K562 (cell line): Measurements from ENCODE around the gene ZNF358. TPM values are rescaled to one million over a fixed set of nuclear protein-coding genes. Genes with fewer than 3 reads are reported as not detected.

Experiments
- ATAC-seq: fragments of 200-7000 bp; cut with Tn5 transposase; 3 replicates; pipeline ENCODE4 v1.9.1; 2020; ENCODE audit warnings: moderate library complexity
- BruUV-seq: library from RNA; stranded (reverse); fragments of 400-500 nt; replicated peaks from 2 replicates; lab custom pipeline; 2021; lab: Mats Ljungman, UMichigan
- CTCF ChIA-PET: fragments of 300-600 bp; formaldehyde crosslinking; extraction: SDS; loops from one replicate; lab custom pipeline; 2021; ENCODE audit warnings: low intra/inter-chr PET ratio; lab: Yijun Ruan, JAX
- POLR2A ChIA-PET: fragments of 300-600, 350-650 bp; sonication (Branson Sonifier 250); formaldehyde crosslinking; extraction: SDS; loops from one replicate; lab custom pipeline; 2021; ENCODE audit warnings: antibody characterized with exemption, inconsistent platforms; lab: Yijun Ruan, JAX
- DNase-seq, 4 experiments: peaks; one replicate each; pipeline versions ENCODE4 v3.0.0 to v3.0.0-alpha.2; 2011 to 2018; ENCODE audit warnings: low spot score in 3 of 4, mixed read lengths in 3 of 4; ENCODE audit errors: extremely low read depth in 1 of 4
- FAIRE-seq: peaks from 2 replicates; lab custom pipeline; 2011; peaks lifted over from hg19 to GRCh38; lab: Jason Lieb, UNC
- H2AFZ ChIP-seq: 2 replicates; pipeline ENCODE4 v1.6.0; 2011; ENCODE audit warnings: low read depth, low read length, control low read depth, inconsistent platforms
- H3K27ac ChIP-seq: fragments of 200-600 bp; 3 replicates; pipeline ENCODE4 v1.8.0; 2011; ENCODE audit warnings: low read depth, mild to moderate bottlenecking, control low read depth, inconsistent platforms, low read length, moderate library complexity, mixed read lengths; ENCODE audit errors: extremely low read depth
- H3K27me3 ChIP-seq, 2 experiments: fragments of 300-600 bp in 1 of 2; 2 replicates in 1 of 2; 3 replicates in 1 of 2; pipeline versions ENCODE4 v1.6.0 to v1.8.0; 2011; ENCODE audit warnings: inconsistent platforms in 2 of 2, low read length in 2 of 2, mild to moderate bottlenecking in 1 of 2, mixed read lengths in 1 of 2, moderate library complexity in 1 of 2; ENCODE audit not compliant: control insufficient read depth in 2 of 2, insufficient read depth in 2 of 2
- H3K36me3 ChIP-seq: fragments of 300-600 bp; 3 replicates; pipeline ENCODE4 v1.8.0; 2011; ENCODE audit warnings: mild to moderate bottlenecking, low read length, inconsistent platforms; ENCODE audit not compliant: control insufficient read depth, insufficient read depth
- H3K4me1 ChIP-seq, 2 experiments: fragments of 200-600 bp in 1 of 2; replicated peaks in 1 of 2; 2 replicates in 1 of 2; 3 replicates in 1 of 2; pipeline versions ENCODE4 v1.5.1 to v1.8.0; 2011; ENCODE audit warnings: inconsistent platforms in 2 of 2, low read length in 2 of 2, mild to moderate bottlenecking in 1 of 2, mixed read lengths in 1 of 2, moderate library complexity in 1 of 2; ENCODE audit not compliant: control insufficient read depth in 2 of 2, insufficient read depth in 2 of 2
- H3K4me2 ChIP-seq: 2 replicates; pipeline ENCODE4 v1.6.1; 2011; ENCODE audit warnings: low read length, control low read depth, inconsistent platforms, mixed read lengths; ENCODE audit not compliant: insufficient read depth
- H3K4me3 ChIP-seq: fragments of 200-600 bp; sonication (generic), shearing (Covaris generic); 2 replicates; pipeline ENCODE4 v1.5.1; 2016; ENCODE audit warnings: control low read depth, inconsistent platforms
- H3K79me2 ChIP-seq: fragments of 200-600 bp; 3 replicates; pipeline ENCODE4 v1.8.0; 2011; ENCODE audit warnings: low read length, inconsistent platforms; ENCODE audit not compliant: control insufficient read depth, insufficient read depth
- H3K9ac ChIP-seq, 2 experiments: 2 replicates each; pipeline versions ENCODE4 v1.6.0 to v1.6.1; 2011; ENCODE audit warnings: low read depth in 2 of 2, low read length in 2 of 2, control low read depth in 1 of 2, inconsistent platforms in 1 of 2, mild to moderate bottlenecking in 1 of 2, mixed read lengths in 1 of 2; ENCODE audit not compliant: insufficient read depth in 1 of 2
- H3K9me1 ChIP-seq: one replicate; pipeline ENCODE4 v1.6.0; 2011; ENCODE audit warnings: inconsistent platforms, mild to moderate bottlenecking, low read length, moderate library complexity; ENCODE audit not compliant: control insufficient read depth, insufficient read depth
- H3K9me3 ChIP-seq: replicated peaks from 2 replicates; pipeline ENCODE4 v1.5.1; 2011; ENCODE audit warnings: low read depth, low read length, inconsistent platforms; ENCODE audit not compliant: control insufficient read depth, insufficient read depth
- H4K20me1 ChIP-seq: replicated peaks from 2 replicates; pipeline ENCODE4 v1.6.1; 2011; ENCODE audit warnings: low read length, inconsistent platforms, mixed read lengths; ENCODE audit not compliant: control insufficient read depth, insufficient read depth
- MXI1 ChIP-seq: IDR thresholded peaks from 2 replicates; pipeline ENCODE4 v1.6.1; 2011; ENCODE audit warnings: low read depth, mild to moderate bottlenecking, improper control_type of control experiment, low read length
- MYNN ChIP-seq, 2 experiments: sonication (generic); formaldehyde crosslinking in 1 of 2; IDR thresholded peaks; 2 replicates each; pipeline versions ENCODE4 v1.5.0 to v1.6.1; 2016 to 2020; ENCODE audit warnings: antibody characterized with exemption in 1 of 2, missing genetic modification reagents in 1 of 2
- RBM17 ChIP-seq: fragments of 200-400 bp; formaldehyde crosslinking; IDR thresholded peaks from 2 replicates; pipeline ENCODE4 v1.6.1; 2017; ENCODE audit warnings: low read depth, mild to moderate bottlenecking, low read length, borderline replicate concordance
- ZC3H8 ChIP-seq: fragments of 450-650 bp; IDR thresholded peaks from 2 replicates; pipeline ENCODE4 v1.6.1; 2017
- WGBS: fragments of 100-300 bp; shearing (Covaris generic); methylation state at CpG from one replicate; pipeline ENCODE4 v1.1.6; 2016; ENCODE audit warnings: low coverage, mixed read lengths; ENCODE audit not compliant: insufficient coverage; ENCODE audit errors: missing lambda C conversion rate; 5-methylcytosine and 5-hydroxymethylcytosine counted together
- in situ Hi-C: fragments of 300-500 bp; cut with MboI; formaldehyde crosslinking; loops from 4 replicates; pipeline ENCODE4 v1.15.0; 2018; ENCODE audit warnings: inconsistent platforms, mixed read lengths
- intact Hi-C: fragments of 100-400 bp; cut with micrococcal nuclease; formaldehyde crosslinking; loops from 2 replicates; pipeline ENCODE4 v1.14.2; 2022
- polyA plus RNA-seq, 8 experiments: library from polyadenylated mRNA; depleted of rRNA in 4 of 8; stranded (reverse) in 5 of 8; unstranded in 3 of 8; fragments of >200 nt; fragmentation: Nextera tagmentation in 2 of 8; fragmentation: Illumina TruSeq in 1 of 8; extraction: Ambion mirVana in 2 of 8; extraction: Trizol in 1 of 8; gene quantifications; 2 replicates each; pipeline versions ENCODE4 v1.2.1 to v1.2.3, GENCODE V29; 2011 to 2014; ENCODE audit warnings: inconsistent platforms in 1 of 8, missing spikeins in 1 of 8
- total RNA-seq, 7 experiments: library from RNA; depleted of rRNA in 6 of 7; stranded (reverse); fragments of >200 nt in 6 of 7; fragmentation: Illumina TruSeq in 2 of 7; extraction: Trizol in 2 of 7; gene quantifications; 2 replicates each; pipeline versions ENCODE4 v1.2.1 to v1.2.3, GENCODE V29; 2011 to 2021; ENCODE audit warnings: low replicate concordance in 1 of 7
- TF ChIP-seq, protein P1 (sequence below): fragments of 250-450 bp; sonication (Bioruptor Pico); IDR thresholded peaks from 2 replicates; pipeline ENCODE4 v1.5.0; 2020; ENCODE audit warnings: mild to moderate bottlenecking
- TF ChIP-seq, protein P2 (sequence below), 2 experiments: fragments of 450-650 bp; formaldehyde crosslinking in 1 of 2; IDR thresholded peaks; 2 replicates each; pipeline versions ENCODE4 v1.4.0 to v1.6.1; 2014 to 2020; ENCODE audit warnings: mild to moderate bottlenecking in 2 of 2, borderline replicate concordance in 1 of 2, low read depth in 1 of 2
- TF ChIP-seq, protein P3 (sequence below): fragments of 450-650 bp; formaldehyde crosslinking; IDR thresholded peaks from 2 replicates; pipeline ENCODE4 v1.4.0; 2022; ENCODE audit warnings: mild to moderate bottlenecking, moderate library complexity

The ZNF358 gene
- total and polyA plus RNA-seq, 9 of the 15 experiments (the other 6 are each of a cell fraction or from before 2014, with no cell fraction given), result 0.04 to 17.2 (median 4.9) TPM

DNA sequence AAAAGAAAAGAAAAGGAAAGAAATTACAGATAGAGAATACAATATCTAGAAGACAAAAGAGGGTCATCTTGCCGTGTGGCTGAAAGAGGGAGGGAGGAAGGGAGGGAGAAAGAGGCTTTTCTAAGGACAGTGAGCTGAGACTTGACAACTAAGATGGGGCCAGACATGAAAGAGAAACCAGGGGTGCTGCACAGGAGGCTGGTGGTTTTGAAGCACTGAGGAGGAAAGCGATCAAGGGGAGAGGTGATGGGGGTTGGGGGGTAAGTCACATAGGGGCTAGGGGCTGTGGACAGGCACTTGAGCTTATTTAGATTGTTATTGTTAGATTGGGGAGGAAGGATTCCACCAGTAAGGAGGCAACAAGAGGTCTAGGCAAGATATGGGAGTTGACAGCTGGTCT is 36.9 kb downstream of the ZNF358 start:
- H3K9ac ChIP-seq, result no peak overlapping the region
- 0 out of 2 replicates have a peak, but pooled peaks cover 3% of the 10 kb centered on the region for H3K9me3 ChIP-seq
- H3K27me3 ChIP-seq, result no peaks in the 10 kb centered on the region
- TF ChIP-seq MXI1, result no peak
- no peak for TF ChIP-seq MYNN (IDR thresholded peaks at IDR 0.05)
- no peak for TF ChIP-seq MYNN (CRISPR knock-in tag; IDR thresholded peaks at IDR 0.05)
- TF ChIP-seq ZC3H8, result no peak
- TF ChIP-seq, protein P1, sequence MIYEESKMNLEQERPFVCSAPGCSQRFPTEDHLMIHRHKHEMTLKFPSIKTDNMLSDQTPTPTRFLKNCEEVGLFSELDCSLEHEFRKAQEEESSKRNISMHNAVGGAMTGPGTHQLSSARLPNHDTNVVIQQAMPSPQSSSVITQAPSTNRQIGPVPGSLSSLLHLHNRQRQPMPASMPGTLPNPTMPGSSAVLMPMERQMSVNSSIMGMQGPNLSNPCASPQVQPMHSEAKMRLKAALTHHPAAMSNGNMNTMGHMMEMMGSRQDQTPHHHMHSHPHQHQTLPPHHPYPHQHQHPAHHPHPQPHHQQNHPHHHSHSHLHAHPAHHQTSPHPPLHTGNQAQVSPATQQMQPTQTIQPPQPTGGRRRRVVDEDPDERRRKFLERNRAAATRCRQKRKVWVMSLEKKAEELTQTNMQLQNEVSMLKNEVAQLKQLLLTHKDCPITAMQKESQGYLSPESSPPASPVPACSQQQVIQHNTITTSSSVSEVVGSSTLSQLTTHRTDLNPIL (CRISPR knock-in tag), result no peak
- TF ChIP-seq, protein P2, sequence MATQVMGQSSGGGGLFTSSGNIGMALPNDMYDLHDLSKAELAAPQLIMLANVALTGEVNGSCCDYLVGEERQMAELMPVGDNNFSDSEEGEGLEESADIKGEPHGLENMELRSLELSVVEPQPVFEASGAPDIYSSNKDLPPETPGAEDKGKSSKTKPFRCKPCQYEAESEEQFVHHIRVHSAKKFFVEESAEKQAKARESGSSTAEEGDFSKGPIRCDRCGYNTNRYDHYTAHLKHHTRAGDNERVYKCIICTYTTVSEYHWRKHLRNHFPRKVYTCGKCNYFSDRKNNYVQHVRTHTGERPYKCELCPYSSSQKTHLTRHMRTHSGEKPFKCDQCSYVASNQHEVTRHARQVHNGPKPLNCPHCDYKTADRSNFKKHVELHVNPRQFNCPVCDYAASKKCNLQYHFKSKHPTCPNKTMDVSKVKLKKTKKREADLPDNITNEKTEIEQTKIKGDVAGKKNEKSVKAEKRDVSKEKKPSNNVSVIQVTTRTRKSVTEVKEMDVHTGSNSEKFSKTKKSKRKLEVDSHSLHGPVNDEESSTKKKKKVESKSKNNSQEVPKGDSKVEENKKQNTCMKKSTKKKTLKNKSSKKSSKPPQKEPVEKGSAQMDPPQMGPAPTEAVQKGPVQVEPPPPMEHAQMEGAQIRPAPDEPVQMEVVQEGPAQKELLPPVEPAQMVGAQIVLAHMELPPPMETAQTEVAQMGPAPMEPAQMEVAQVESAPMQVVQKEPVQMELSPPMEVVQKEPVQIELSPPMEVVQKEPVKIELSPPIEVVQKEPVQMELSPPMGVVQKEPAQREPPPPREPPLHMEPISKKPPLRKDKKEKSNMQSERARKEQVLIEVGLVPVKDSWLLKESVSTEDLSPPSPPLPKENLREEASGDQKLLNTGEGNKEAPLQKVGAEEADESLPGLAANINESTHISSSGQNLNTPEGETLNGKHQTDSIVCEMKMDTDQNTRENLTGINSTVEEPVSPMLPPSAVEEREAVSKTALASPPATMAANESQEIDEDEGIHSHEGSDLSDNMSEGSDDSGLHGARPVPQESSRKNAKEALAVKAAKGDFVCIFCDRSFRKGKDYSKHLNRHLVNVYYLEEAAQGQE (IDR thresholded peaks at IDR 0.05; ENCODE audit: borderline replicate concordance), result no peak
- TF ChIP-seq, protein P2 (CRISPR knock-in tag; IDR thresholded peaks at IDR 0.05; ENCODE audit: low read depth), result no peak
- no peak for TF ChIP-seq RBM17
- TF ChIP-seq, protein P3, sequence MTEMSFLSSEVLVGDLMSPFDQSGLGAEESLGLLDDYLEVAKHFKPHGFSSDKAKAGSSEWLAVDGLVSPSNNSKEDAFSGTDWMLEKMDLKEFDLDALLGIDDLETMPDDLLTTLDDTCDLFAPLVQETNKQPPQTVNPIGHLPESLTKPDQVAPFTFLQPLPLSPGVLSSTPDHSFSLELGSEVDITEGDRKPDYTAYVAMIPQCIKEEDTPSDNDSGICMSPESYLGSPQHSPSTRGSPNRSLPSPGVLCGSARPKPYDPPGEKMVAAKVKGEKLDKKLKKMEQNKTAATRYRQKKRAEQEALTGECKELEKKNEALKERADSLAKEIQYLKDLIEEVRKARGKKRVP, result no peak
- H3K27ac ChIP-seq, result no peak overlapping the region
- WGBS, result 0% methylated on average over 1 of the region's 2 CpGs
- intact Hi-C loops, result no loop called here
- H3K4me2 ChIP-seq, result no peak overlapping the region
- peaks cover 0 to 36% of the 10 kb centered on the region in 2 experiments; a peak in 3 of 5 replicates for H3K4me1 ChIP-seq
- H3K36me3 ChIP-seq, result peaks cover 10% of the 10 kb centered on the region; the same call in 1 of the 3 replicates
- ATAC-seq (no peak), FAIRE-seq (no peak), DNase-seq (no peak)
- H2AFZ ChIP-seq, result no peak overlapping the region
- H3K9me1 ChIP-seq, result no peaks in the 10 kb centered on the region
- H3K79me2 ChIP-seq, result no peaks in the 10 kb centered on the region
- no TSS peak for BruUV-seq
- POLR2A ChIA-PET, result interaction anchor here (0.6 kb wide), 1 partner anchor 32 kb away, joined by 3 read pairs; no protein-coding TSS in a partner anchor
- in situ Hi-C loops, result no loop called here
- CTCF ChIA-PET, result no interaction called here
- no peak overlapping the region for H3K4me3 ChIP-seq
- H4K20me1 ChIP-seq, result no peaks in the 10 kb centered on the region
